ENCODE results near the gene SKIC2.

Gene SKIC2

GRCh38 chr6:31945507-31946369 lies 13.2 kb upstream of the SKIC2 start, which contains the start of gene CFB:
Gene CFB, plus strand, starts transcription at chr6:31946095. Its CDS starts 127 bp downstream, at chr6:31946222.
- no peak for DNase-seq

DNA sequence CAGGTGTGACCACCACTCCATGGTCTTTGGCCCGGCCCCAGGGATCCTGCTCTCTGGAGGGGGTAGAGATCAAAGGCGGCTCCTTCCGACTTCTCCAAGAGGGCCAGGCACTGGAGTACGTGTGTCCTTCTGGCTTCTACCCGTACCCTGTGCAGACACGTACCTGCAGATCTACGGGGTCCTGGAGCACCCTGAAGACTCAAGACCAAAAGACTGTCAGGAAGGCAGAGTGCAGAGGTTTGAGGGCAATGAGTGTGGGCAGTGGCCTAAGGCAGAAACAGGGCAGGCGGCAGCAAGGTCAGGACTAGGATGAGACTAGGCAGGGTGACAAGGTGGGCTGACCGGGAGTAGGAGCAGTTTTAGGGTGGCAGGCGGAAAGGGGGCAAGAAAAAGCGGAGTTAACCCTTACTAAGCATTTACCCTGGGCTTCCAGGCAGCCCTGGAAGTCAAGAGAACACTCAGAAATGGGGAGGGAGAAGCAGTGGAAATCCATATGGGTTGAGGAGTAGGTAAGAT lies 12.5 kb upstream of the SKIC2 start:
- DNase-seq = no peak

DNA sequence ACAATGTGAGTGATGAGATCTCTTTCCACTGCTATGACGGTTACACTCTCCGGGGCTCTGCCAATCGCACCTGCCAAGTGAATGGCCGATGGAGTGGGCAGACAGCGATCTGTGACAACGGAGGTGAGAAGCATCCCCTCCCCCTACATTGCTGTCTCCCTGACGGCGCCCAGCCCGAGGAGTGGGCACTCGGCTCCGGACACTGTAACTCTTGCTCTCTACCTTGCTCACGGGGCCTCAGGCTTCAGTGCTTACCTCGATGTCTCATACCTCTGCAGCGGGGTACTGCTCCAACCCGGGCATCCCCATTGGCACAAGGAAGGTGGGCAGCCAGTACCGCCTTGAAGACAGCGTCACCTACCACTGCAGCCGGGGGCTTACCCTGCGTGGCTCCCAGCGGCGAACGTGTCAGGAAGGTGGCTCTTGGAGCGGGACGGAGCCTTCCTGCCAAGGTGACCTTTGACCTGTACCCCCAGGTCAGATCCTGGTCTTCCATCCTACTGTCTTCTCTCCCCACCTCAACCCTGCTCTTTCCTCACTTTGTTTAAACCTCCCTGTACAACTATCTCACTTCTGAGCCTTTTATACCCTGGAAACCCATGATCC lies 11.8 kb upstream of the SKIC2 start:
- no peak for DNase-seq

GRCh38 chr6:31947864-31948263 lies 11.1 kb upstream of the SKIC2 start:
- no peak for DNase-seq

- DNase-seq = no peak
Observed at GRCh38 chr6:31948306-31948705, 10.7 kb upstream of the SKIC2 start.

- no peak for DNase-seq
Observed at GRCh38 chr6:31948753-31949413, 10.1 kb upstream of the SKIC2 start.

DNA sequence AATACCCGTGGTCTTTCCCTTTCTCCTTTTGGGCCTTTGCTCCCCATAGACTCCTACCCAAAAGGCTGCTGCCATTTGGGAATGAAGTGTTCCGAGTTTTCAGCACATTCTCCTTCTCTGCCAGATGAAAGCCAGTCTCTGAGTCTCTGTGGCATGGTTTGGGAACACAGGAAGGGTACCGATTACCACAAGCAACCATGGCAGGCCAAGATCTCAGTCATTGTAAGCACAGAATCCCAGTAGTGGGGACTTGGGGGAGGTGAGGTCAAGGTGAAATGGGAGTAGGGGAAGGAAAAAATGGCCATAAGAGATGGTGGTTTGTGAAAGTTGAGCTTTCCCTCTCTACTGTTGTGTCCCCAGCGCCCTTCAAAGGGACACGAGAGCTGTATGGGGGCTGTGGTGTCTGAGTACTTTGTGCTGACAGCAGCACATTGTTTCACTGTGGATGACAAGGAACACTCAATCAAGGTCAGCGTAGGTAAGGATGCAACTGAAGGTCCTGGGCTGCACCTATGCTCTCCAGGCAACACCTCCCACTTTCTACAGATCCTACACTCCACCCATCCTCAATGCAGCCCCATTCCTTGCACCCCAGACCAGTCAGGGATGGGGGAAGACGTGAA lies 8.9 kb upstream of the SKIC2 start:
- DNase-seq = no peak

DNA sequence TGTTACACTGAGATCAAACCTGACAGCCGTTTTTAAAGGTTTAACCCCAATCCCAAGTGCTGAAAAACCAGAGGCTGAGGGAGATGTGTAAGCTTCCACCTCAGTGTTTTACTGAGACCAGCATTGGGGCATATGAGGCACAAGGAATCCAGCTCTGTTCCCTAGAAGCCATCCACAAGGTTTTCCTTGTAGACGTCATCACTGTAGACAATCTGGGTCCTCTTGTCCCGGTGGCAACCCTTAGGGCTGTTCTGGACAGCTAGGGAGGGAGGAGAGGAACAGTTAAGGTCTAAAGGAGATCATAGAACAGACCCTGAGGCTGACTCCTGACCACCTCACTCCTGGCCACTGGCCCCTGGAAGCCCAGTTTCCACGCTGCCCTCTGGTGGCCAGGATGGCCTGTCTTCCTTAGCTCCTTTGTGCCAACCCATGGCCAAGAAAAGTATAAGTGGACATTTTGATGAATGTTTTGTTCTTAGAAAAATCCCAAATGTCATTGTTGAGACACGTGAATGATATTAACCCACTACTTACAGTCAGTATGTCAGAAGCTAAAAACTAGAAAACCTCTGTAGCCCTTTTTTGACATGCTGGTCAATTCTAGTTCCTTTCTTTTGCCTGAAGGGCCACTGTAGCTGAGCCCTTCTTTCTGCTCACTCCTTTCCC lies 6.7 kb upstream of the SKIC2 start:
- DNase-seq = no peak

GRCh38 chr6:31952890-31953289 lies 6.1 kb upstream of the SKIC2 start:
- no peak for DNase-seq

DNA sequence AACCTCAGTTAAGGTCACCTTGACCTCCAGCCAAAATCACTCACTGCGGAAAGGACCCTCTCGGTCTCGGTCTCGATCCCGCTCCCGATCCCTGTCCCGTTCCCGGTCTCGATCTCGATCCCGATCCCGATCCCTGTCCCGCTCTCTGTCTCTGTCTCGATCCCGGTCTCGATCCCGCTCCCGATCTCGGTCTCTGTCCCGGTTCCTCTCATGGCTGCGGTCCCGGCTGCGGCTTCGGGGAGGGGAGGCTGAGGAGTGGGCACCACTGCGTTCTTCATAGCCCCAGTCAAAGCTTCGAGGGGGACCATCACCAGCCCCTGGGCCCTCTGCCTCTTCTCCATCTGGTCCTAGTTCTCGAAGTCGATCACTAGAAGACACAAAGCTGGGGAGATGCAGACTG lies 4.5 kb upstream of the SKIC2 start:
- DNase-seq = no peak

DNA sequence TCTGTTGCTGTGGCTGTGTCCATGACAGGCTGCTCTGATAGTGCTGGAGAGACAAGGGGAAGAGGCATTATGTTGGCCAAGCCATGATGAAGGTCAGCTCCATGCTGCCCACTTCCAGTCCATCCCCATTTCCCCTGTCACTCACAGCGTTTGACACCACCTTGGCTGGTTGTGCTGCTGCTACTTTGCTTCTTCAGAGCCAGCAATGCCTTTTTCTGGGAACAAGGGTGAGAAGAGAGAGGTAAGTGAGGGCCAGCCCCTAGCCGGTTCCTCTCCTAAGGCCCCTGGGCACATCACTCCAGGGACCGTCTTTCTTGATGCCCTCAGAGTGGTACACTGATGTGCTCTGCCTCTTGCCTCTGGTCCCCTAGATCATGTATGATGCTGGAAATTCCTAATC lies 2.2 kb upstream of the SKIC2 start:
- DNase-seq = no peak

DNA sequence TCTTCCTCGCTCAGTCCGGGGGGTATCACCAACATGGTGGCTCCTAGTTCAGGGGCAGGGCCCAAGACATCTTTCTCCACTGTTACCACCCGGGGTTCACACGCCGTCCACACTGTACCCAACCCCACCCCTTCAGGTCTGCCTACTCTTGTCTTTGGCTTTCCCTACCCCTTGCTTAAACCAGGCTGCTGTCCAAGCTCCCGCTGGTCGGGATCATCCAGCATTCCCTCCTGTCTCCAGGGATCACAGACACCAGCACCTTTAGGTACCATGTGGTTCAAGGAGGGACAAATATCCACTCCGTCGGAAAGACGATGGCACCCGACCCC lies 599 bp upstream of the SKIC2 start:
- no peak for DNase-seq

GRCh38 chr6:31961616-31962015 lies 2.6 kb downstream of the SKIC2 start:
- no peak for DNase-seq

DNA sequence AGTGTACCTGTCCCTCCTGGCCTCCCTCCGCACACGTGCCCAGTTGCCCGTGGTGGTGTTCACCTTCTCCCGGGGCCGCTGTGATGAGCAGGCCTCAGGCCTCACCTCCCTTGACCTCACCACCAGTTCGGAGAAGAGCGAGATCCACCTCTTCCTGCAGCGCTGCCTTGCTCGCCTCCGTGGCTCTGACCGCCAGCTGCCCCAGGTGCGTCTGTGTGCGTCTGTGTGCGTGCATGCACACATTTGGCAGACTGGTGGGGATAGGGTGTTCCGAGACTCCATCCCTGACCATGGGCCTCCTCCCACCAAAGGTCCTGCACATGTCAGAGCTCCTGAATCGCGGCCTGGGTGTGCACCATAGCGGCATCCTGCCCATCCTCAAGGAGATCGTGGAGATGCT lies 4.9 kb downstream of the SKIC2 start:
- DNase-seq = no peak

- no peak for DNase-seq
Observed at GRCh38 chr6:31965700-31966099, 6.7 kb downstream of the SKIC2 start.

- DNase-seq = no peak
Observed at GRCh38 chr6:31966506-31966905, 7.5 kb downstream of the SKIC2 start.

DNA sequence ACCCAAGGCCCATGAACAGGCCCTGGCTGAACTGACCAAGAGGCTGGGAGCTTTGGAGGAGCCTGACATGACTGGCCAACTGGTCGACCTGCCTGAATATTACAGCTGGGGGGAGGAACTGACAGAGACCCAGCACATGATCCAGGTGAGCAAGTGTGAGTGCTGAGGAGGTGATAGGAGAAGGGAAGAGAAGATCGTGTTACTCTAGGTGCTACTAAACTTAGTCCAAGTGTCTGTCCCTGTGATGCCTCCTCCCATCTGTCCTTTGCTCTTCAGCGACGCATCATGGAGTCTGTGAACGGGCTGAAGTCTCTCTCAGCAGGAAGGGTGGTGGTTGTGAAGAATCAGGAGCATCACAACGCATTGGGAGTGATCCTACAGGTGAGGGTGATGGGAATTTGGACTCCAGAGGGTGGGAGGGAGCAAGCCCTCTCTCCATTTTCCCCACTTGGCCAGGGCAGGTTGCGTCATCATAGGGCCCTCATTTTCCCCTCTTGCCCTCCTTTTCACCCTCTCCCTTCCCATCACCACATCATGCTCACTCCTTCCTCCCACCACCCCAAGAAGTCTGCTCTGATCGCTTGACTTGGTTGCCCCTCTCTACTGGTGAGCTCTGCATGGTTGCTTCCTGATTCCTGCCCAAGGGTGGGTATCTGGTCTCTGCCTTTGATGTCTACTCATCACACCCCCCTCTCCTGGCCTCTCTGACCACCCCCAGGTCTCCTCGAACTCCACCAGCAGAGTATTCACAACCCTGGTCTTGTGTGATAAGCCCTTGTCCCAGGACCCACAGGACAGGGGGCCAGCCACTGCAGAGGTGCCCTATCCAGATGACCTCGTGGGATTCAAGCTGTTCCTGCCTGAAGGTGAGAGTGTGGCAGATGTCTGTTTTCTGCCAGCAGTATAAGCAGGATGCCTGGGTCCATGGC lies 8.3 kb downstream of the SKIC2 start:
- no peak for DNase-seq

- DNase-seq = no peak
Observed at GRCh38 chr6:31967926-31968320, 8.9 kb downstream of the SKIC2 start.

DNA sequence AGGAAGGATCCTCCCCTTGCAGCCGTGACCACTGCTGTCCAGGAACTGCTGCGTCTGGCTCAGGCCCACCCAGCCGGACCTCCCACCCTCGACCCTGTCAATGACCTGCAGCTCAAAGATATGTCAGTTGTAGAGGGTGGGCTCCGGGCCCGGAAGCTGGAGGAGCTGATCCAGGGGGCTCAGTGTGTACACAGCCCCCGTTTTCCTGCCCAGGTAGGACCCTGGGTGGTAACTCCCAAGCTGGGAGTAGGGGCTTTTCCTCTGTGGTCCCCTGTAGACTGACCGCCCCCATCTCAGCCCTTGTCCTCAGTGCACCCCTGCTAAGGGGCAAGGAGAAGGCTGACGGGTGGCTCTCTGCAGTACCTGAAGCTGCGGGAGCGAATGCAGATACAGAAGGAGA lies 9.4 kb downstream of the SKIC2 start:
- no peak for DNase-seq

DNA sequence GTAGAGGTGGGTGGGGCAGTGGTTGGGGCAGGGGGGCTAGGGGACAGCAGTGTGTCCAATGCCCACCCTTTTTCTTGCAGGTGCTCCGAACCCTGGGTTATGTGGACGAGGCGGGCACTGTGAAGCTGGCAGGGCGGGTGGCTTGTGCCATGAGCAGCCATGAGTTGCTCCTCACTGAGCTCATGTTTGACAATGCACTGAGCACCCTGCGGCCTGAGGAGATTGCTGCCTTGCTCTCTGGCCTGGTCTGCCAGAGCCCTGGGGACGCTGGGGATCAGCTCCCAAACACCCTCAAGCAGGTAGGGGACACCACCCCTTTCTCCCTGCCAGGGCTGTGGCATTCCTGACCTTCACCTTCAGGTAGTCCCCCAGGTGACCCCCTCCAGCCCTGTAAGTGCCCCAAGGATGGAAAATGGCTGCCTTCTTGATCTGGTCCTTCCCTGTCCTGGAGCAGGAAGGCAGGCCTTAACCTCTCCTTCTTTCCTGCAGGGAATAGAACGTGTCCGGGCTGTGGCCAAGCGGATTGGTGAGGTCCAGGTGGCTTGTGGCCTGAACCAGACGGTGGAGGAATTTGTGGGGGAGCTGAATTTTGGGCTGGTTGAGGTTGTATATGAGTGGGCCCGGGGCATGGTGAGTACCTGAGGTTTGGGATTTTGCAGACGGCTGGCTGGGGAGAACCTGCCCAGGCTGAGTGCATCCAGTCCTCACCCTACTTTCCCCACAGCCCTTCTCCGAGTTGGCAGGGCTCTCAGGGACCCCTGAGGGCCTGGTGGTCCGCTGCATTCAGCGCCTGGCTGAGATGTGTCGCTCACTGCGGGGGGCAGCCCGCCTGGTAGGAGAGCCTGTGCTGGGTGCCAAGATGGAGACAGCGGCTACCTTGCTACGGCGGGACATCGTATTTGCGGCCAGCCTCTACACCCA lies 10.1 kb downstream of the SKIC2 start:
- no peak for DNase-seq

All from NCI-H2081 (cell line).